ENCODE results near the gene GRB2. TPM values are rescaled to one million over a fixed set of nuclear protein-coding genes. Genes with fewer than 3 reads are reported as not detected.

GRB2 gene
- total and polyA plus RNA-seq, 10 of the 15 experiments (the other 5 are each of a cell fraction or from before 2014, with no cell fraction given): 113 to 268 (median 158) TPM

DNA sequence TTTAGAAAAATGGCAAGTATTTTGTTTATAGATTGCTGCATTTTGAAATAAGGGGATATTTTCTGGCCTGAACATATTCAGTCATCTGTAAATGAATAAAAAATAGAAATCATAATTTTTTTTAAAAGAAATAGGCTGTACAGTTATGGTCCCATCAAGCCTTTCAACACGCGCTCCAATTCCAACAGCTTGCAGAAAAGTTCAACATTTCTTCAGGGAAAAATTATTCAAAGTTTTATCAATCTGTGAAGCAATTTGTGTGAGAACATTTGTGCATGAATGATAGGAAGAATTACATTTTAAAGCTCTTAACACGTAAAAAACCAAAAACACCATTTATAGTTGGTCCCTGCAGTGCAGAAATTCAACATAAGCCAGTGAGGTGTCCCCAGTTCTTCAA lies 65.5 kb downstream of the GRB2 start:
- ATAC-seq (no peak), DNase-seq (ENCODE audit: low read depth, low spot score) (no peak), FAIRE-seq (no peak)
- no peak overlapping the region for H2AFZ ChIP-seq (ENCODE audit: control insufficient read depth, low read depth, low read length)
- peaks cover 55% of the 10 kb centered on the region for H3K4me1 ChIP-seq (ENCODE audit: control insufficient read depth, insufficient read depth, low read length)
- intact Hi-C loops (cut with micrococcal nuclease; ENCODE audit: unreplicated experiment): no loop called here
- H4K20me1 ChIP-seq (ENCODE audit: control insufficient read depth, insufficient read depth): no peaks in the 10 kb centered on the region
- H3K27ac ChIP-seq (ENCODE audit: control insufficient read depth, insufficient read depth): peak overlapping the region; percentile 29; the same call in 1 of the 2 replicates
- peaks cover 91% of the 10 kb centered on the region for H3K79me2 ChIP-seq (ENCODE audit: control insufficient read depth, insufficient read depth, low read length)
- H3K9me3 ChIP-seq (replicated peaks; ENCODE audit: control insufficient read depth, insufficient read depth, low read length): no peaks in the 10 kb centered on the region
- no peaks in the 10 kb centered on the region for H3K27me3 ChIP-seq (replicated peaks in 1 of 2; ENCODE audit: control insufficient read depth in 2 of 2, insufficient read depth in 2 of 2, low read length in 1 of 2)
- ChIA-PET CTCF (interaction anchor here (0.9 to 15.4 kb wide), 6 partner anchors 15 to 57 kb away, joined by 3 to 182 read pairs (median 4); no protein-coding TSS in a partner anchor), SMC1A (ENCODE audit: uncharacterized antibody, unreplicated experiment) (interaction anchor here (1.0 to 4.7 kb wide), 2 partner anchors 16 to 57 kb away, joined by 3 to 54 read pairs; no protein-coding TSS in a partner anchor), POLR2A (interaction anchor here (0.6 to 1.4 kb wide), 5 partner anchors 12 to 185 kb away, joined by 3 to 7 read pairs (median 3); no protein-coding TSS in a partner anchor), RAD21 (ENCODE audit: unreplicated experiment) (interaction anchor here (1.4 to 3.6 kb wide), 3 partner anchors 8 to 43 kb away, joined by 6 to 17 read pairs (median 8); no protein-coding TSS in a partner anchor)
- no TSS peak for BruUV-seq (replicated peaks)
- H3K36me3 ChIP-seq (ENCODE audit: control insufficient read depth in 2 of 2, insufficient read depth in 2 of 2, low read length in 1 of 2): peaks cover 1 to 7% of the 10 kb centered on the region in 2 experiments; a peak in 3 of 4 replicates
- no peak for TF ChIP-seq CEBPB (IDR thresholded peaks at IDR 0.05; ENCODE audit: borderline replicate concordance in 1 of 2, low read depth in 2 of 2, low read length in 2 of 2)
- no peak for TF ChIP-seq ATF2 (IDR thresholded peaks at IDR 0.05; ENCODE audit: low read length)
- no peak for TF ChIP-seq SREBF1 (IDR thresholded peaks at IDR 0.05; ENCODE audit: low read length)
- TF ChIP-seq NR2F1 (conservative IDR thresholded peaks at IDR 0.05): no peak
- TF ChIP-seq, protein P1, sequence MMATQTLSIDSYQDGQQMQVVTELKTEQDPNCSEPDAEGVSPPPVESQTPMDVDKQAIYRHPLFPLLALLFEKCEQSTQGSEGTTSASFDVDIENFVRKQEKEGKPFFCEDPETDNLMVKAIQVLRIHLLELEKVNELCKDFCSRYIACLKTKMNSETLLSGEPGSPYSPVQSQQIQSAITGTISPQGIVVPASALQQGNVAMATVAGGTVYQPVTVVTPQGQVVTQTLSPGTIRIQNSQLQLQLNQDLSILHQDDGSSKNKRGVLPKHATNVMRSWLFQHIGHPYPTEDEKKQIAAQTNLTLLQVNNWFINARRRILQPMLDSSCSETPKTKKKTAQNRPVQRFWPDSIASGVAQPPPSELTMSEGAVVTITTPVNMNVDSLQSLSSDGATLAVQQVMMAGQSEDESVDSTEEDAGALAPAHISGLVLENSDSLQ (IDR thresholded peaks at IDR 0.05): no peak
- TF ChIP-seq, protein P2, sequence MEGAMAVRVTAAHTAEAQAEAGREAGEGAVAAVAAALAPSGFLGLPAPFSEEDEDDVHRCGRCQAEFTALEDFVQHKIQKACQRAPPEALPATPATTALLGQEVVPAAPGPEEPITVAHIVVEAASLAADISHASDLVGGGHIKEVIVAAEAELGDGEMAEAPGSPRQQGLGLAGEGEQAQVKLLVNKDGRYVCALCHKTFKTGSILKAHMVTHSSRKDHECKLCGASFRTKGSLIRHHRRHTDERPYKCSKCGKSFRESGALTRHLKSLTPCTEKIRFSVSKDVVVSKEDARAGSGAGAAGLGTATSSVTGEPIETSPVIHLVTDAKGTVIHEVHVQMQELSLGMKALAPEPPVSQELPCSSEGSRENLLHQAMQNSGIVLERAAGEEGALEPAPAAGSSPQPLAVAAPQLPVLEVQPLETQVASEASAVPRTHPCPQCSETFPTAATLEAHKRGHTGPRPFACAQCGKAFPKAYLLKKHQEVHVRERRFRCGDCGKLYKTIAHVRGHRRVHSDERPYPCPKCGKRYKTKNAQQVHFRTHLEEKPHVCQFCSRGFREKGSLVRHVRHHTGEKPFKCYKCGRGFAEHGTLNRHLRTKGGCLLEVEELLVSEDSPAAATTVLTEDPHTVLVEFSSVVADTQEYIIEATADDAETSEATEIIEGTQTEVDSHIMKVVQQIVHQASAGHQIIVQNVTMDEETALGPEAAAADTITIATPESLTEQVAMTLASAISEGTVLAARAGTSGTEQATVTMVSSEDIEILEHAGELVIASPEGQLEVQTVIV (IDR thresholded peaks at IDR 0.05; ENCODE audit: borderline replicate concordance, partially characterized antibody): no peak
- TF ChIP-seq, protein P3, sequence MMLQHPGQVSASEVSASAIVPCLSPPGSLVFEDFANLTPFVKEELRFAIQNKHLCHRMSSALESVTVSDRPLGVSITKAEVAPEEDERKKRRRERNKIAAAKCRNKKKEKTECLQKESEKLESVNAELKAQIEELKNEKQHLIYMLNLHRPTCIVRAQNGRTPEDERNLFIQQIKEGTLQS (IDR thresholded peaks at IDR 0.05; ENCODE audit: borderline replicate concordance, extremely low read depth, low read depth, low read length): no peak
- no peak for TF ChIP-seq ZNF384 (IDR thresholded peaks at IDR 0.05; ENCODE audit: borderline replicate concordance, low read depth, low read length)
- no peak for TF ChIP-seq DPF2 (IDR thresholded peaks at IDR 0.05)
- no peak for TF ChIP-seq ETV6 (conservative IDR thresholded peaks at IDR 0.05 in 1 of 2, IDR thresholded peaks at IDR 0.05 in 1 of 2; ENCODE audit: borderline replicate concordance in 1 of 2, low read depth in 1 of 2)
- no peak for TF ChIP-seq STAT1 (conservative IDR thresholded peaks at IDR 0.05)
- TF ChIP-seq, protein P4, sequence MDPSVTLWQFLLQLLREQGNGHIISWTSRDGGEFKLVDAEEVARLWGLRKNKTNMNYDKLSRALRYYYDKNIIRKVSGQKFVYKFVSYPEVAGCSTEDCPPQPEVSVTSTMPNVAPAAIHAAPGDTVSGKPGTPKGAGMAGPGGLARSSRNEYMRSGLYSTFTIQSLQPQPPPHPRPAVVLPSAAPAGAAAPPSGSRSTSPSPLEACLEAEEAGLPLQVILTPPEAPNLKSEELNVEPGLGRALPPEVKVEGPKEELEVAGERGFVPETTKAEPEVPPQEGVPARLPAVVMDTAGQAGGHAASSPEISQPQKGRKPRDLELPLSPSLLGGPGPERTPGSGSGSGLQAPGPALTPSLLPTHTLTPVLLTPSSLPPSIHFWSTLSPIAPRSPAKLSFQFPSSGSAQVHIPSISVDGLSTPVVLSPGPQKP (IDR thresholded peaks at IDR 0.05; ENCODE audit: low read depth, low read length): no peak
- H3K4me3 ChIP-seq: no peak overlapping the region
- WGBS (ENCODE audit: insufficient coverage, insufficient replicate concordance, low lambda C conversion rate, missing lambda C conversion rate): 99% methylated on average over 3 of the region's 3 CpGs
- no peak overlapping the region for H3K9ac ChIP-seq (ENCODE audit: control insufficient read depth, insufficient read depth, low read length)
- peak overlapping the region; percentile 63 for H3K4me2 ChIP-seq (ENCODE audit: control insufficient read depth, insufficient read depth)
- in situ Hi-C loops (cut with MboI): no loop called here

Data from GM12878 (cell line).